GM18861 (cell line): Measurements from ENCODE around the gene ST8SIA1.

Experiments used
- ATAC-seq: cut with Tn5 transposase; IDR thresholded peaks from one replicate; pipeline ENCODE4 v1.9.1; 2021; ENCODE audit not compliant: unreplicated experiment

Gene ST8SIA1

DNA sequence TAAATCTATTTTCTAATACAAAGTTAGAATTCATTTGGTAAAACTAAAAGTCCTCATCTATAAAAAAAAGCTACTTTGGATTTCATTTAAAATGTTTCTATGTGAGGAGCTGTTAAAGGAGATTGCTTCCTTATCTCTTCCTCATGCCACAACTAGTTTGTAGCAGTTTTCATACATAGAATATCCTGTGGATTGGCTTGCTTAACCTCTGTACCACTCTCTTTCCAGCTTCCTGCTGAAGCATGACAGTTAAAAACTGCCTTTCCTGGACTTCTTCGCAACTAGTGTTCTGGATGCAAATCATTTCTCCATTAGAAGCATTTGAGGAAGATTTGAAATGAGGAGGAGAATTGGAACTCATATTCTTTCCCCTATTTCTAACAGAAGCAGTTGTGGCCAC is 49.6 kb downstream of the ST8SIA1 start:
- no peak for ATAC-seq

DNA sequence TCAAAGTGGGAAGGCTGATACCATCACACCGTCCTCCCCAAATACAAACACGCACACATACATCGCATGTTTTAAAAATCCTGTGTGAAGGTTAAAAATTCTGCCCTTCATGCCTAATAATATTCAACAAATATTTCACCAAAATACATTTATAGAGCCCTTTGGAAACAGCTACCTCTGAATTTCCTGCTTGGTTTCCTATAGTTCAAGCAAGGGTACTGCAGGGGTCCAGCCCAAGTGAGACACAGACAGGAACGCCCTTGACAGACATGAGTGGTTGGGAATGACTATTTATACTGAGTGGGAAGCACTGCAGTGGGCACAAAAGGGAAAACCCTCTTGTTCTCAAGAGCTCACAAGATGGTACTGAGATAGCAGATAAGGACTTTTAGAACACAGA is 51.0 kb downstream of the ST8SIA1 start:
- no peak for ATAC-seq

- ATAC-seq = no peak
Measured at GRCh38 chr12:22283006-22283506, 51.5 kb downstream of the ST8SIA1 start.

DNA sequence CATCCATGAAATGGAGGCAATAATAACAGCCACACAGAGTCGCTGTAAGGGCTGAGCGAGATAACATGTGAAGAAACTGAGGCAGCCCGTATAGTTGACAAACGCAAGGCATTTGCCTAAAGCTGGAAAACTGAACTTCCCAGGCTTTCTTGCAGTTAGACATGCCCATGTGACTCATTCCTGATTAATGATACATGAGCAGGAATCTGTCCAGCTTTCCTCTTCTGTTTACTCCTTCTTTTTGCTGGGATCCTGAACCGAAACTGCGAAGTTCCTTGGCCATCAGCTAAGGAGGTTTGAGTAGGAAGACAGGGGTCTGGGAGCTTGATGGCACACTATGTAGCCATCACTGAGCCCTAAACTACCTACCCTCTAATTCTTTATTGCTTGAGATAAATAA is 52.2 kb downstream of the ST8SIA1 start:
- no peak for ATAC-seq

DNA sequence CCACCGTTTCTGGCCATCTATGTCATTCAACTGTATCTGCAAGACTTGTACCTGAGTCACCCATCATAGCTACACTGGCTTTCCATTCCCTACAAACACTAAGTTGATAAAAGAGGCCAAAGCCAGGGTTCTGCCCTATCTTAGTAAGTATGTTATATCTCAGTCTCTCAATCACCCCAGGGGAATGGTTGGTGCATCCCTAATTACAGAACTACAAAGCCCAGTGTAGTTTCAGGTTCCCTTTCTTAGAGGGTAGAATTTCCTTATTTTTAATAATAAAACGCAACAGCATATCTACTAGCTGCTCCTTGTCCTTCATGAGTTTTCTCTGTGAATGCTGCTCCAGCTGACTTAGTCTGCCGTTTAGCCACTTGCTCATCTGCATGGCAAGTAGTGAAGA is 57.6 kb downstream of the ST8SIA1 start:
- no peak for ATAC-seq

DNA sequence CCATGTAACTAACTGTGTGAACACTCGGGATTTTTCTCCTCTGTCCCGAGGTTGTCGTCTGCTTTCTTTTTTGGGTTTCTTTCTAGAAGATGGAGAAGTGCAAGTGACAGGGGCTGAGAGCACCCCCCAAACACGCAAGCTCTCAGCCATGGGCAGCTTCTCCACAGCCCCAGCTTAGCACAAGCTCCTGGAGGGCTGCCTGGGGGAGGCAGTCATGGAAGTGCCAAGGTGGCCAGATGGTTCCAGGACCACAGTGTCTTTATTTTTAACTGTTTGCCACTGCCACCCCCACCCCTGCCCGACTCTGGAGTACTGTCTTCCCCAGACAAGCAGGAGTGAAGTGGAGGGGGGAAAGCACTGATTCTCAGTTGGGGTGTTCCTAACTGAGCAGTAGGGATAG is 58.2 kb downstream of the ST8SIA1 start:
- ATAC-seq = no peak

- ATAC-seq = no peak
Measured at GRCh38 chr12:22275843-22276242, 58.7 kb downstream of the ST8SIA1 start.

- ATAC-seq = no peak
Measured at GRCh38 chr12:22272335-22273151, 62.0 kb downstream of the ST8SIA1 start.

GRCh38 chr12:22271023-22271422 is 63.5 kb downstream of the ST8SIA1 start:
- ATAC-seq = no peak

DNA sequence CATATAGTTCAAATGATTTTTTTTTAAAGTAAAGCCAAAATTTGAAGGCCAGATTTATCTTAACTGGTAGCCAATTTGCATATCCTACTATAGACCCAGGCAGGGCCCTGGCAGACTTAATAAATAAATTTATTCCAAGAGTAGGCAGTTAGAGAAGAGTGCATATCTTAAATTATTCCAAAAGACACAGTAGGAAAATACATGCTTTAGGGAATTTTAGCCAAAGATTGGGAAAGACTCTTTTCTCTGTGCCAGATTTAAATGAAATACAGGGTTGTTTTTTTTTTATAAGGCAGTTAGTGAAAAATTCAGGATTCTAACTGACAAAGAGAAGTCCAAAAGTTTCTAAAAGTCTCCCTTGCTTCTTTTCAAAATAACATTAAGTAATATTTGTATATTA is 65.5 kb downstream of the ST8SIA1 start:
- no peak for ATAC-seq

- ATAC-seq = no peak
Measured at GRCh38 chr12:22268406-22268805, 66.1 kb downstream of the ST8SIA1 start.

GRCh38 chr12:22266101-22266500 is 68.4 kb downstream of the ST8SIA1 start:
- no peak for ATAC-seq

DNA sequence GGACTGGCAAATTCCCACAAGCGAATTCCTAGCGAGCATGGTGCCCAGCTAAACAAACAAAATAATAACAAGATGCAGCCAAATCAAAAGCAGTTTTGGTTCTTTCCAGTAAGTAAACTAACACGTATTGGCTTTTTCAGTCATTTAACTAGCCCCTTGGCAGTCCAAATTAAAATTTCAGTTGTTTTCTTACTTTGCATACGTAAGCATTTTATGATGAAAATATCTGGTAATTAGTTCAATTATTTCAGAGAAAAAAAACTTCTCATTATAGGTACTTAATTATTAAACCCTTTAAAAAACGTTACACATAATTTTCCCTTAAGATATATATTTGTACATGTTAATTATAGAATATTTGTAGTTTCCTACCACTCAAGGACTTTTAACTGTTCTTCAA is 70.1 kb downstream of the ST8SIA1 start:
- ATAC-seq = no peak

GRCh38 chr12:22262309-22262708 is 72.2 kb downstream of the ST8SIA1 start:
- ATAC-seq = no peak

DNA sequence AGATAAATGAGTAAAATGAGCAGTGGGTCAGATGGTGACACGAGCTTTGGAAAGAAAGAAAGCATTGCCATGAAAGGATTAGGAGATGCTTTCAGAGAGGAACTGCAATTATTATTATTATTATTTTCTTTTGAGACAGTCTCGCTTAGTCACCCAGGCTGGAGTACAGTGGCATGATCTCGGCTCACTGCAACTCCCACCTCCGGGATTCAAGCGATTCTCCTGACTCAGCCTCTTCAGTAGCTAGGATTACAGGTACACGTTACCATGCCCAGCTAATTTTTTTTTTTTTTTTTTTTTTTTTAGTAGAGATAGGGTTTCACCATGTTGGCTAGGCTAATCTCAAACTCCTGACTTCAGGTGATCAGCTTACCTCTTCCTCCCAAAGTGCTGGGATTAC is 77.4 kb downstream of the ST8SIA1 start:
- ATAC-seq = no peak

GRCh38 chr12:22256605-22257004 is 77.9 kb downstream of the ST8SIA1 start:
- no peak for ATAC-seq

- no peak for ATAC-seq
Measured at GRCh38 chr12:22256041-22256441, 78.5 kb downstream of the ST8SIA1 start.

DNA sequence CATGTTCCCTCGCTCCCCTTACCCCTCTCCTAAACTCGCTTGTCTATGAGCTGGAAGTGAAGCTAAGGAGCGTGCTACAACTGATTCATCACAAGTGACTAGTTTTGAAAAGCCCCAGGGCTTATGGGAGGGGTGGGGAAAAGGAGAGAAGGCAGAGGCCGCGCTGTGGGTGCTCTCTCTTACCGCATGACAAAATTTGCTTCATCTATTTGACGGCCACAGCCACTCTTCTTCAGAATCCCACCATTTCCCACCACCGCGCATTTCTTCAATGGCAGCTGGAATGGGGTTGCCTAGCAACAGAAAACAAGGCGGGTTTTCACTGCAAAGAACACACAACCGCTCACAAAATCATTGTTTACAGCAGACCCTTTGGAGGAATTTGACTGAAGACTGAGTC is 79.4 kb downstream of the ST8SIA1 start:
- no peak for ATAC-seq

- no peak for ATAC-seq
Measured at GRCh38 chr12:22254478-22254877, 80.0 kb downstream of the ST8SIA1 start.

DNA sequence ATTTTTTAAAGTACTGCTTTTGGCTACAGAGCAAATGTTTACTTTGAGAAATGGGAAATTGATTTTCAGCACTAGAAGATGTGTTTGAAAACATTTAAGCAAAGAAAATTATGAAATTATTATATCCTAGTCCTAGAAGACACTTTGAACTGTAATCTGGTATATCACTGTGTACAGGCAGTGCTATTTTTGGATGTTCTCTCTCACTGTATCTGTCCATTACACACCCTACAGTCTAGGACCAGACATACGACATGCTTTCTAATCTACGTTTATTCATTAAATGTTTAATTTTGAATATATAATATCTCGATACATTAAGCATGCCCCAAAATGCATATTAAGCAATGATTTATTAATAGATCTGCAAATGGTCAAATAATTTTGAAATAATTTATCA is 82.5 kb downstream of the ST8SIA1 start:
- ATAC-seq = no peak

GRCh38 chr12:22250762-22251161 is 83.7 kb downstream of the ST8SIA1 start:
- ATAC-seq = no peak

GRCh38 chr12:22248571-22249115 is 85.9 kb downstream of the ST8SIA1 start:
- no peak for ATAC-seq

- no peak for ATAC-seq
Measured at GRCh38 chr12:22248121-22248520, 86.4 kb downstream of the ST8SIA1 start.
